Measurements from ENCODE around the gene SWAP70. TPM values are rescaled to one million over a fixed set of nuclear protein-coding genes. Genes with fewer than 3 reads are reported as not detected.

SWAP70 gene
- total RNA-seq, 1 donor from 2014 or later: 33.7 TPM

DNA sequence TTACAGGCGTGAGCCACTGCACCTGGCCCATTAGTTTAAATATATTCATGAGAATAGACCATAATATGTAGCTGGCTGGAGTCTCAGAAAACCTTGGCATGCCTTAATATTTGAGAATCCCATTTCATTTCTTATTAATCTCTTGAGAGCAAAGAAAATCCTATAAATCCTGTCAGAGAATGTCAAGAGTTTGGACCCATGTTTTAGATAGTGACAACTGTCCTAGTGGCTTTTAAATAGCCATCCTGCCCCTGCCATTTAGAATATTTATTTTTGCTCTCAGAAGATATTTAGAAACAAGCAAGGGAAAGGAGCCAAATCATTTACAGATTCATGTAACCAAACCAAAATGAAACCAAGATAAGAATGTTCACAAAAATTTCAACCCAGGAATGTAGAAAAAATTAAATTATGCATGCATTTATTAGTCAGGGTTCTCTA lies 107.2 kb downstream of the SWAP70 start:
- H4K20me1 ChIP-seq (ENCODE audit: insufficient read depth, low read length): no peaks in the 10 kb centered on the region
- no peak overlapping the region for H3K4me3 ChIP-seq (ENCODE audit: insufficient read depth, low read depth, low read length)
- no peak overlapping the region for H3K9ac ChIP-seq (ENCODE audit: low read length)
- H3K27ac Mint-ChIP-seq (ENCODE audit: unreplicated experiment): no peak overlapping the region
- no peaks in the 10 kb centered on the region for H3K36me3 ChIP-seq (ENCODE audit: insufficient read depth, low read length)
- peaks cover 16% of the 10 kb centered on the region for H3K4me1 Mint-ChIP-seq (ENCODE audit: low read depth, unreplicated experiment)
- TF ChIP-seq EZH2 (IDR thresholded peaks at IDR 0.05; ENCODE audit: insufficient read depth, low read length): no peak
- TF ChIP-seq, protein P1, sequence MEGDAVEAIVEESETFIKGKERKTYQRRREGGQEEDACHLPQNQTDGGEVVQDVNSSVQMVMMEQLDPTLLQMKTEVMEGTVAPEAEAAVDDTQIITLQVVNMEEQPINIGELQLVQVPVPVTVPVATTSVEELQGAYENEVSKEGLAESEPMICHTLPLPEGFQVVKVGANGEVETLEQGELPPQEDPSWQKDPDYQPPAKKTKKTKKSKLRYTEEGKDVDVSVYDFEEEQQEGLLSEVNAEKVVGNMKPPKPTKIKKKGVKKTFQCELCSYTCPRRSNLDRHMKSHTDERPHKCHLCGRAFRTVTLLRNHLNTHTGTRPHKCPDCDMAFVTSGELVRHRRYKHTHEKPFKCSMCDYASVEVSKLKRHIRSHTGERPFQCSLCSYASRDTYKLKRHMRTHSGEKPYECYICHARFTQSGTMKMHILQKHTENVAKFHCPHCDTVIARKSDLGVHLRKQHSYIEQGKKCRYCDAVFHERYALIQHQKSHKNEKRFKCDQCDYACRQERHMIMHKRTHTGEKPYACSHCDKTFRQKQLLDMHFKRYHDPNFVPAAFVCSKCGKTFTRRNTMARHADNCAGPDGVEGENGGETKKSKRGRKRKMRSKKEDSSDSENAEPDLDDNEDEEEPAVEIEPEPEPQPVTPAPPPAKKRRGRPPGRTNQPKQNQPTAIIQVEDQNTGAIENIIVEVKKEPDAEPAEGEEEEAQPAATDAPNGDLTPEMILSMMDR (IDR thresholded peaks at IDR 0.05; ENCODE audit: insufficient read depth, low read depth, low read length): no peak
- no peak overlapping the region for H3K4me3 Mint-ChIP-seq (ENCODE audit: unreplicated experiment)
- no peaks in the 10 kb centered on the region for H3K27me3 ChIP-seq (ENCODE audit: insufficient read depth, low read length)
- H3K4me1 ChIP-seq (ENCODE audit: insufficient read depth, low read length): peaks cover 18% of the 10 kb centered on the region
- H3K9me3 Mint-ChIP-seq (ENCODE audit: unreplicated experiment): no peaks in the 10 kb centered on the region
- FAIRE-seq: no peak
- no peaks in the 10 kb centered on the region for H3K27me3 Mint-ChIP-seq (ENCODE audit: low read depth, unreplicated experiment)
- no peaks in the 10 kb centered on the region for H3K9me3 ChIP-seq (ENCODE audit: insufficient read depth, low read depth, low read length)
- H3K27ac ChIP-seq (ENCODE audit: low read depth, low read length): no peak overlapping the region
- no peak overlapping the region for H2AFZ ChIP-seq (ENCODE audit: low read depth, low read length)
- no peaks in the 10 kb centered on the region for H3K79me2 ChIP-seq (ENCODE audit: insufficient read depth, low read length)
- no peak overlapping the region for H3K4me2 ChIP-seq (ENCODE audit: low read length)
- DNase-seq (ENCODE audit: low read depth): peak; percentile 27
- peaks cover 13% of the 10 kb centered on the region for H3K36me3 Mint-ChIP-seq (ENCODE audit: low read depth, unreplicated experiment)

DNA sequence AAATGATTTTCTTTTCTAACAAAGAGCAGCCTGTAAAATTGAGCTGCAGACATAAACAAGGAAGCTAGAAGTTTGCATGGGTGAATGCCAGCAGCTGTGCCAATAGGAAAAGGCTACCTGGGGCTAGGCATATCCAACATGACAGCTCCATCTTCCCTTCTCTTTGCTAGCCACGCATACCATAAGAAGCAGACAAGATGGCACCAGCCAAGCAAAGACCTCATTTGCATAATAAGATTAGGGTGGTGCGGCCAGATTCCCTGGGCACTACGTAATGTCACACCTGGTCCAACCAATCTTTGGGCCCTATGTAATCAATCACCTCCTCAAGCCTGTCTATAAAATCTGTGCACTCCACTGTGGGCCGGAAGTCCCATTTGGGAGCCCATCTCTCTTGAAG lies 108.3 kb downstream of the SWAP70 start:
- H3K9me3 ChIP-seq (ENCODE audit: insufficient read depth, low read depth, low read length): no peaks in the 10 kb centered on the region
- no peaks in the 10 kb centered on the region for H3K36me3 ChIP-seq (ENCODE audit: insufficient read depth, low read length)
- H3K27ac ChIP-seq (ENCODE audit: low read depth, low read length): no peak overlapping the region
- no peak overlapping the region for H3K4me2 ChIP-seq (ENCODE audit: low read length)
- TF ChIP-seq EZH2 (IDR thresholded peaks at IDR 0.05; ENCODE audit: insufficient read depth, low read length): no peak
- TF ChIP-seq, protein P1 (IDR thresholded peaks at IDR 0.05; ENCODE audit: insufficient read depth, low read depth, low read length): no peak
- Mint-ChIP-seq H3K4me3 (ENCODE audit: unreplicated experiment) (no peak overlapping the region), H3K27ac (ENCODE audit: unreplicated experiment) (no peak overlapping the region), H3K4me1 (ENCODE audit: low read depth, unreplicated experiment) (peaks cover 8% of the 10 kb centered on the region), H3K36me3 (ENCODE audit: low read depth, unreplicated experiment) (peaks cover 17% of the 10 kb centered on the region), H3K27me3 (ENCODE audit: low read depth, unreplicated experiment) (no peaks in the 10 kb centered on the region), H3K9me3 (ENCODE audit: unreplicated experiment) (no peaks in the 10 kb centered on the region)
- H3K4me3 ChIP-seq (ENCODE audit: insufficient read depth, low read depth, low read length): no peak overlapping the region
- H4K20me1 ChIP-seq (ENCODE audit: insufficient read depth, low read length): no peaks in the 10 kb centered on the region
- H3K27me3 ChIP-seq (ENCODE audit: insufficient read depth, low read length): no peaks in the 10 kb centered on the region
- no peak for DNase-seq (ENCODE audit: low read depth)
- H3K79me2 ChIP-seq (ENCODE audit: insufficient read depth, low read length): no peaks in the 10 kb centered on the region
- no peak overlapping the region for H2AFZ ChIP-seq (ENCODE audit: low read depth, low read length)
- no peak overlapping the region for H3K9ac ChIP-seq (ENCODE audit: low read length)
- H3K4me1 ChIP-seq (ENCODE audit: insufficient read depth, low read length): peaks cover 15% of the 10 kb centered on the region
- no peak for FAIRE-seq

DNA sequence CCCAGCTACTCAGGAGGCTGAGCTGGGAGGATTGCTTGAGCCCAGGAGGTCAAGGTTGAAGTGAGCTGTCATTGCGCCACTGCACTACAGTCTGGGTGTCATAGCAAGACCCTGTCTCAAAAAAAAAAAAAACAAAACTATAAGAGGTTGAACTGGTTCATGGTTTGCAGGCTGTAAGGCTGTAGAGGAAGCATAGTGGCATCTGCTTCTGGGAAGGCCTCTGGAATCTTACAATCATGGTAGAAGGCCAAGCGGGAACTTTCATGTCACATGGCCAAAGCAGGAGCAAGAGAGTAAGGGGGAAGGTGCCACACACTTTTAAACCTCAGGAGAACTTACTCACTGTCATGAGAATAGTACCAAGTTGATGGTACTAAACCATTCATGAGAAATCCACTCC lies 109.6 kb downstream of the SWAP70 start:
- Histone ChIP-seq H2AFZ (ENCODE audit: low read depth, low read length) (no peak overlapping the region), H3K9ac (ENCODE audit: low read length) (no peak overlapping the region), H4K20me1 (ENCODE audit: insufficient read depth, low read length) (no peaks in the 10 kb centered on the region), H3K36me3 (ENCODE audit: insufficient read depth, low read length) (peaks cover 2% of the 10 kb centered on the region), H3K79me2 (ENCODE audit: insufficient read depth, low read length) (no peaks in the 10 kb centered on the region), H3K27ac (ENCODE audit: low read depth, low read length) (no peak overlapping the region), H3K4me1 (ENCODE audit: insufficient read depth, low read length) (peaks cover 15% of the 10 kb centered on the region), H3K4me2 (ENCODE audit: low read length) (no peak overlapping the region), H3K27me3 (ENCODE audit: insufficient read depth, low read length) (no peaks in the 10 kb centered on the region), H3K9me3 (ENCODE audit: insufficient read depth, low read depth, low read length) (no peaks in the 10 kb centered on the region), H3K4me3 (ENCODE audit: insufficient read depth, low read depth, low read length) (no peak overlapping the region)
- FAIRE-seq (no peak), DNase-seq (ENCODE audit: low read depth) (no peak)
- H3K27ac Mint-ChIP-seq (ENCODE audit: unreplicated experiment): no peak overlapping the region
- H3K27me3 Mint-ChIP-seq (ENCODE audit: low read depth, unreplicated experiment): no peaks in the 10 kb centered on the region
- no peaks in the 10 kb centered on the region for H3K9me3 Mint-ChIP-seq (ENCODE audit: unreplicated experiment)
- peaks cover 21% of the 10 kb centered on the region for H3K36me3 Mint-ChIP-seq (ENCODE audit: low read depth, unreplicated experiment)
- H3K4me3 Mint-ChIP-seq (ENCODE audit: unreplicated experiment): no peak overlapping the region
- TF ChIP-seq, protein P1 (IDR thresholded peaks at IDR 0.05; ENCODE audit: insufficient read depth, low read depth, low read length): no peak
- no peak for TF ChIP-seq EZH2 (IDR thresholded peaks at IDR 0.05; ENCODE audit: insufficient read depth, low read length)
- H3K4me1 Mint-ChIP-seq (ENCODE audit: low read depth, unreplicated experiment): peaks cover 8% of the 10 kb centered on the region

Data from astrocyte (in vitro differentiated cells and primary cell).